ENCODE data around the gene AGAP2. TPM values are rescaled to one million over a fixed set of nuclear protein-coding genes. Genes with fewer than 3 reads are reported as not detected.

Gene AGAP2
- polyA plus RNA-seq, 1 donor (not counting 4 experiments of a cell fraction or from before 2014, with no cell fraction given), result 0.13 TPM

DNA sequence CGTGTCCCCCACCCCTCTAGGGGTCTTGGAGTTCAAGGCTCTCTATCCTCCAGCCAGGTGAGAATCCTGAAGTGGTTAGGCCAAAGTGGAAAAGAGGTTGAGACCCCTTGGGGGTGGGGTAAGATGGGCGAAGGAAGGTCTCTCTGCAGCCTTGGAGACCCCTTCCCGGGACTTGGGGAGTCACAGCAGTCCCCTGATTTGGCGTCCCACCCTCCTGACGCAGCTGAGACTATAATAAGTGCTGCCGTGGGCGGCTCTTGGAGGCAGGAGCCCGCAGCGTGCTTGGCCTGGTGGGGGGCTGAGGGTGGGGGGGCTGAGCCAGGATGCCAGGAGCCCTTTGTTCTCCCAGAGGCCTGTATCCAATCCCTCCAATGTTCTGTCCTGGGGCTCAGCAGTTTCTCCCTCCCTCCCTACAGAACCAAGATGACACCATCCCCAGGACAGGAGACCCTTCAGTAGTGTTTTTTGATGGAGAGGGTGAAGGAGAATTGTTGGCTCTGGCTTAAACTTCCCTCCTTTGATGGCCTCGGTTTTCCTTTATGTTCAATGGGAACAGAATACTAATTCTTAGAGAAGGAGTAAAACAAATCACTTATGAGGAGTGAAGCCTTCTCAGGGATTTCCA, 1.5 kb upstream of the AGAP2 start:
- peaks cover 53% of the 10 kb centered on the region for H3K27me3 ChIP-seq (ENCODE audit: control insufficient read depth, extremely low read depth, insufficient read depth, low read length)

DNA sequence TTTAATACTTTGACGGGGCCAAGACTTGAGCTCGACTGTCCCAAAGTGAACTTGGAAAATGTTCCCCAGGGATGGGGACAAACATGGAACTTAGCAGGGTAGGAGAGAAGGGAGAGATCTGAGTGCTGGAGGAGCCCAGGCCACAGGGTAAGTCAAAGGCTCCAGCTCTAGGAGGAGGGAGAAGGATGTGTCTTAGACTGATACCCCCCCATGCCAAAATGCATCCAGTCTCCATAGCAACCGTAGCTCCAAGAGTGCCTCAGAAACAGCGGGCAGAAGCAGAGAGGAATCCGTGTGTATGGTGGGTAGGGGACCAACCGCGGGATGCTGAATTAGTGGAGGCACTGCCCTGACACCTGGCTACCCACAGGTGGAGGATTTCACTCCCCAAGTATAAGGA, 845 bp upstream of the AGAP2 start:
- TF ChIP-seq, protein P1, sequence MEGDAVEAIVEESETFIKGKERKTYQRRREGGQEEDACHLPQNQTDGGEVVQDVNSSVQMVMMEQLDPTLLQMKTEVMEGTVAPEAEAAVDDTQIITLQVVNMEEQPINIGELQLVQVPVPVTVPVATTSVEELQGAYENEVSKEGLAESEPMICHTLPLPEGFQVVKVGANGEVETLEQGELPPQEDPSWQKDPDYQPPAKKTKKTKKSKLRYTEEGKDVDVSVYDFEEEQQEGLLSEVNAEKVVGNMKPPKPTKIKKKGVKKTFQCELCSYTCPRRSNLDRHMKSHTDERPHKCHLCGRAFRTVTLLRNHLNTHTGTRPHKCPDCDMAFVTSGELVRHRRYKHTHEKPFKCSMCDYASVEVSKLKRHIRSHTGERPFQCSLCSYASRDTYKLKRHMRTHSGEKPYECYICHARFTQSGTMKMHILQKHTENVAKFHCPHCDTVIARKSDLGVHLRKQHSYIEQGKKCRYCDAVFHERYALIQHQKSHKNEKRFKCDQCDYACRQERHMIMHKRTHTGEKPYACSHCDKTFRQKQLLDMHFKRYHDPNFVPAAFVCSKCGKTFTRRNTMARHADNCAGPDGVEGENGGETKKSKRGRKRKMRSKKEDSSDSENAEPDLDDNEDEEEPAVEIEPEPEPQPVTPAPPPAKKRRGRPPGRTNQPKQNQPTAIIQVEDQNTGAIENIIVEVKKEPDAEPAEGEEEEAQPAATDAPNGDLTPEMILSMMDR (optimal IDR thresholded peaks at IDR 0.05 in 1 of 3, IDR thresholded peaks at IDR 0.05 in 1 of 3, conservative IDR thresholded peaks at IDR 0.05 in 1 of 3; ENCODE audit: extremely low read depth in 1 of 3, insufficient read depth in 2 of 3, low read length in 3 of 3), result no peak
- peak; percentile 80 for TF ChIP-seq EZH2 (IDR thresholded peaks at IDR 0.05; ENCODE audit: low read length)
- FAIRE-seq, result no peak
- dilution Hi-C loops (cut with MboI; ENCODE audit: extremely low pct_ligation_motif_present, low sequenced_read_pairs), result loop anchor here (25.0 kb wide), 1 partner anchor 152 kb away; the partner anchor contains the start of gene PIP4K2C
- Histone ChIP-seq H3K27me3 (ENCODE audit: control insufficient read depth, extremely low read depth, insufficient read depth, low read length) (peaks cover 53% of the 10 kb centered on the region), H4K20me1 (ENCODE audit: control insufficient read depth, extremely low read depth, insufficient read depth, low read length) (no peaks in the 10 kb centered on the region), H3K27ac (ENCODE audit: control insufficient read depth, insufficient read depth, low read length) (no peak overlapping the region), H3K9ac (ENCODE audit: control insufficient read depth, extremely low read depth, insufficient read depth, low read length) (no peak overlapping the region), H2AFZ (ENCODE audit: control insufficient read depth, low read length) (no peak overlapping the region), H3K4me2 (ENCODE audit: control insufficient read depth, extremely low read depth, insufficient read depth, low read depth, low read length) (no peak overlapping the region), H3K9me3 (ENCODE audit: control insufficient read depth, low read depth, low read length) (no peaks in the 10 kb centered on the region), H3K4me1 (ENCODE audit: control insufficient read depth, extremely low read depth, insufficient read depth, low read length) (peaks cover 21% of the 10 kb centered on the region), H3K79me2 (ENCODE audit: control insufficient read depth, insufficient read depth, low read length) (no peaks in the 10 kb centered on the region), H3K36me3 (ENCODE audit: control insufficient read depth in 2 of 2, extremely low read depth in 1 of 2, insufficient read depth in 2 of 2, low read length in 2 of 2) (no peaks in the 10 kb centered on the region), H3K4me3 (ENCODE audit: control insufficient read depth in 2 of 3, extremely low read depth in 1 of 3, insufficient read depth in 2 of 3, low read depth in 1 of 3, low read length in 3 of 3) (no peak overlapping the region), H3K9me1 (ENCODE audit: control insufficient read depth, extremely low read depth, insufficient read depth, low read length) (no peaks in the 10 kb centered on the region)
- no peak for DNase-seq (ENCODE audit: low read depth, low spot score)

More for the DNA sequence above, 1.5 kb upstream of the AGAP2 start:
- H3K9me1 ChIP-seq (ENCODE audit: control insufficient read depth, extremely low read depth, insufficient read depth, low read length), result no peaks in the 10 kb centered on the region
- TF ChIP-seq, protein P1 (optimal IDR thresholded peaks at IDR 0.05 in 1 of 3, IDR thresholded peaks at IDR 0.05 in 1 of 3, conservative IDR thresholded peaks at IDR 0.05 in 1 of 3; ENCODE audit: extremely low read depth in 1 of 3, insufficient read depth in 2 of 3, low read length in 3 of 3), result no peak
- TF ChIP-seq EZH2 (IDR thresholded peaks at IDR 0.05; ENCODE audit: low read length), result no peak
- no peak overlapping the region for H3K27ac ChIP-seq (ENCODE audit: control insufficient read depth, insufficient read depth, low read length)
- H3K9ac ChIP-seq (ENCODE audit: control insufficient read depth, extremely low read depth, insufficient read depth, low read length), result no peak overlapping the region
- no peaks in the 10 kb centered on the region for H3K36me3 ChIP-seq (ENCODE audit: control insufficient read depth in 2 of 2, extremely low read depth in 1 of 2, insufficient read depth in 2 of 2, low read length in 2 of 2)
- dilution Hi-C loops (cut with MboI; ENCODE audit: extremely low pct_ligation_motif_present, low sequenced_read_pairs), result loop anchor here (25.0 kb wide), 1 partner anchor 153 kb away; the partner anchor contains the start of gene PIP4K2C
- DNase-seq (ENCODE audit: low read depth, low spot score), result no peak
- H3K9me3 ChIP-seq (ENCODE audit: control insufficient read depth, low read depth, low read length), result no peaks in the 10 kb centered on the region
- H4K20me1 ChIP-seq (ENCODE audit: control insufficient read depth, extremely low read depth, insufficient read depth, low read length), result no peaks in the 10 kb centered on the region
- H3K4me2 ChIP-seq (ENCODE audit: control insufficient read depth, extremely low read depth, insufficient read depth, low read depth, low read length), result no peak overlapping the region
- no peak overlapping the region for H3K4me3 ChIP-seq (ENCODE audit: control insufficient read depth in 2 of 3, extremely low read depth in 1 of 3, insufficient read depth in 2 of 3, low read depth in 1 of 3, low read length in 3 of 3)
- FAIRE-seq, result no peak
- H3K4me1 ChIP-seq (ENCODE audit: control insufficient read depth, extremely low read depth, insufficient read depth, low read length), result peaks cover 16% of the 10 kb centered on the region
- no peak overlapping the region for H2AFZ ChIP-seq (ENCODE audit: control insufficient read depth, low read length)
- H3K79me2 ChIP-seq (ENCODE audit: control insufficient read depth, insufficient read depth, low read length), result peaks cover 2% of the 10 kb centered on the region
